HEK293 (cell line): ENCODE data around the gene L3MBTL4.

Experiments used
- CTCF ChIP-seq: fragments of 450-650 bp; formaldehyde crosslinking; IDR thresholded peaks from 2 replicates; pipeline ENCODE4 v1.5.1; 2016; ENCODE audit warnings: missing biosample characterization, missing genetic modification characterization
- SCRT2 ChIP-seq: fragments of 450-650 bp; formaldehyde crosslinking; IDR thresholded peaks from 2 replicates; pipeline ENCODE4 v1.5.1; 2016; ENCODE audit warnings: missing biosample characterization, missing genetic modification characterization
- TSHZ1 ChIP-seq: fragments of 450-650 bp; formaldehyde crosslinking; IDR thresholded peaks from 2 replicates; pipeline ENCODE4 v1.5.1; 2016; ENCODE audit warnings: missing biosample characterization, missing genetic modification characterization, borderline replicate concordance
- ZBTB8A ChIP-seq: fragments of 450-650 bp; formaldehyde crosslinking; IDR thresholded peaks from 2 replicates; pipeline ENCODE4 v1.5.1; 2016; ENCODE audit warnings: missing biosample characterization, missing genetic modification characterization
- ZFHX2 ChIP-seq: fragments of 450-650 bp; formaldehyde crosslinking; conservative IDR thresholded peaks from 2 replicates; pipeline ENCODE4 v1.5.1; 2016; ENCODE audit warnings: missing biosample characterization, missing genetic modification characterization
- ZNF202 ChIP-seq: fragments of 450-650 bp; formaldehyde crosslinking; IDR thresholded peaks from 2 replicates; pipeline ENCODE4 v1.5.1; 2016; ENCODE audit warnings: missing biosample characterization, missing genetic modification characterization, borderline replicate concordance
- ZNF266 ChIP-seq: fragments of 450-650 bp; formaldehyde crosslinking; IDR thresholded peaks from 2 replicates; pipeline ENCODE4 v1.5.1; 2016; ENCODE audit warnings: missing biosample characterization, missing genetic modification characterization, low read depth
- ZNF354C ChIP-seq: fragments of 450-650 bp; formaldehyde crosslinking; IDR thresholded peaks from 2 replicates; pipeline ENCODE4 v1.5.1; 2016; ENCODE audit warnings: missing biosample characterization, missing genetic modification characterization, low read depth, borderline replicate concordance
- ZNF423 ChIP-seq: fragments of 450-650 bp; formaldehyde crosslinking; IDR thresholded peaks from 2 replicates; pipeline ENCODE4 v1.5.1; 2016; ENCODE audit warnings: missing biosample characterization, missing genetic modification characterization

GRCh38 chr18:6022845-6023244, 391.9 kb downstream of the L3MBTL4 start:
- TF ChIP-seq ZNF354C (no peak), ZNF202 (tag by site-specific recombination) (no peak), CTCF (tag by site-specific recombination) (no peak), ZBTB8A (tag by site-specific recombination) (no peak), ZNF423 (tag by site-specific recombination) (no peak), ZFHX2 (tag by site-specific recombination) (no peak), SCRT2 (tag by site-specific recombination) (no peak), TSHZ1 (tag by site-specific recombination) (no peak), ZNF266 (tag by site-specific recombination) (no peak)
